Posterior vena cava (tissue), 2 donors: ENCODE data around the gene NKD1. TPM values are rescaled to one million over a fixed set of nuclear protein-coding genes. Genes with fewer than 3 reads are reported as not detected.

Source experiments
- DNase-seq: peaks from one replicate; pipeline ENCODE4 v3.0.0-alpha.2; 2020; ENCODE audit warnings: low spot score
- intact Hi-C, 2 donors: fragments of 100-400 bp; cut with DNase I; formaldehyde crosslinking; loops; one replicate each; pipeline versions ENCODE4 v1.14.1 to v1.14.2; 2022 to 2023
- total RNA-seq, 2 donors: library from RNA; stranded (reverse); fragmentation: NEBNext Ultra II Directional; extraction: Animal tissue kit (Norgen Biotek cat#: 25700); gene quantifications; one replicate each; pipeline ENCODE4 v1.2.1, GENCODE V29; 2021
- donor health status: DM: yes; HTN: yes; CAD: no.
- donor health status: DM: yes; HTN: yes; CAD: no.

Gene NKD1
- total RNA-seq, 2 donors from 2014 or later, result 25.7 to 67.6 TPM

DNA sequence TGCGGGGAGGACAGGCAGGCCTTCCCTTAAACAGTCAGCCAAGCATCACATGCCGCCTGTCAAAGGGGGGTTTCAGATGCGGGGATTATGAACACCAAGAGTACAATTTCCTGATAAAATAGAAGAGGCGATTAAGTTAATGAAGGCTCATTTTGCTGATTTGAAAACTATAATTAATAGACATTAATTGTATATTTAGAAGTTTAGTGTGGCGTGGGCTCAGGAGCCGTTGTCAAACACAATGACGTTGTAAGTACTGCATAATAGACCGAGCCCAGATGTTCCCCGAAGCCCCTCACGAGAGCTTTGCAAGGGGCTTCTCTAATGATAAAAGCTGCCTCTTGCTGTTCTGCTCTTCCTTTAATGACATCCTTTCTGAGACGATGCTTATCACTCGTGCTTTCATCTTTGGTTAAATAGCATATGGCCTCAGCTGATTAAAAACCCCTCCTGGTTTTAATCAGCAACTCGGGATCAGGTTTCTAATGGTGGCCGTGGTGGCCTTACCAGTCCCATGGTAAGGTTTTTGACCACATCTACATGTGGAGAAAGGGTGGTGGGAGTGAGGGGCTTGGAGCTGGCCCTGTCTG, 104.7 kb downstream of the NKD1 start:
- intact Hi-C loops, result loop anchor here in 1 of 2 donors (10.0 kb wide), 1 partner anchor 628 kb away; the partner anchor contains the start of gene CNEP1R1
- no peak for DNase-seq

DNA sequence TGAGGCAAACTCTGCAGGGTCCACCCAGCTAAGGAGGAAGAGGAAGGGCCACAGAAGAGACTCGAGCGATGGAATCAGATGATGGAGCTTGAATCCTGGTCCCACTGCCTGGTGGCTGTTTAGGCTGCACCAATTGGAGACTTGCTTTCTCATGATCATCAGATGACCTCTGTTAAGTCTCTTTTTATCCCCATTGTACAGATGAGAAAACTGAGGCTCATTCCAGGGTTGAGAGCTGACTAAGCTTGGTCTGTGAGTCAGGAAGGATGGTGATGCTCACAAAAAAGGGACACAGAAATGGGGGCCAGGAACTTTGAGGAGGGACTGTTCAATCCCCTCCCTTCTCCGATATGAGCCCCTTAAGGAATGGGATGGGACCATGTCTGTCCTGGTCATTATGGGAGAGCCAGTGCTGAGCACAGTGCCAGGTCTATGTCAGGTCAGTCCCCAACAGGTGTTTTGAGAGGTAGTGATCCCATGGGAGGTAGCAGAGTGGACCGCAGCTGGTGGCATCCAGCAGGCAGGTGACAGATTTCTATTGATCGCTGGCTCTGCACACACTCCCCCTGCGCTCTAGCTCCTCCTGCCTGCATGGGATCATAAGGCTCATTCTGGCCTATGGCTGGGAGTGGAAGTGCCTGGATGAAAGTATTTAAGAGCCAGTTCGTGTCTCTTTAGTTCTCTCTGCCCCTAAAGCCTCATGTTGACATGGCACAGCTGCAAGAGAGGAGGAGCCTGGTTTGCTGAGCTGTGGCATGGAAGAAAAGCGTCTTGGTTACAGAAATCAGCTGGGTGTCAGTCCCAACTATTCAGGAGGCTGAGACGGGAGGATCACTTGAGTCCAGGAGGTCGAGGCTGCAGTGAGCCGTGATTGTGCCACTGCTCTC, 105.7 kb downstream of the NKD1 start:
- intact Hi-C loops, result loop anchor here in 1 of 2 donors (10.0 kb wide), 1 partner anchor 629 kb away; the partner anchor contains the start of gene CNEP1R1
- DNase-seq, result no peak

DNA sequence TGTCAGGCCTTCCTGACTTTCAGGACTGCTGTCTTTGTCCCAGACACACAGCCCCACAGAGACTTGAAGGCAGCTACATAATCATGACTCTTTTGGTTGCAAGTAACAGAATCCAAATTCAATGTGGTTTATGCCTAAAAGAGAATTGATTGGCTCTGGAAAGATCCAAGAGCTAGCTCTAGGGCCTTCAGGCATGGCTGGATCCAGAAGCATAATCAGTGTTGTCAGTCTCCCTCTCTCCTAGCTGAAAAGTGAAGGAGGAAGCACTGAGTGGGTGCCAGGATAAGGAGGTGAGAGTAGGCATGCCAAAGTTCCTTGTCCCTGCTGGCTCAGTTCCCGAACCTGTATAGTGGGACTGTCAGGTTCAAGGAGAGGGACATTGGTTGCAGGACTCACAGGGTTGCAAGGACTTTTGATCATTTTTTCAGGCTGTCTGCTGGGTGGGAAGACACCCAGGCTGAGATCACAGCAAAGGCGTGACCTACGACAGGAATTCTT, 107.4 kb downstream of the NKD1 start:
- DNase-seq, result no peak
- intact Hi-C loops, result loop anchor here in 1 of 2 donors (10.0 kb wide), 1 partner anchor 631 kb away; the partner anchor contains the start of gene CNEP1R1

DNA sequence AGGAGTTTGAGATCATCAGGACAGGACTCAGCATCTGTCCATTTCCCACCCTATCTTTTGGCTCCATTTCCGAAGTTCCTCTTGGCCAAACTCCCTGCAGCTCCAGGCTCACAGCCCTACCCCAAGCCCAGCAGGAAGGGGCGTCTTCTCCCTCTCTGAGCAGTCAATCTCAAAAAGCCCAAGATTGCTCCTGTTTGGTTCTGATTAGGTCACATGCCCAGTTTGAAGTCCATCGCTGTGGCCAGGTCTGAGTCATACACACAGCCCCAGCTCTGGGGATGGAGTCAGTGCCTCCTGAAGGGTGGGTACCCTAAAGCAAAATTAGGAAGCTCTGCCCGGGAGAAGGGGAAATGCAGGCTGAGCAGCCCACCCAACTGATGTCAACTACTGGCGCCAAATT, 109.0 kb downstream of the NKD1 start:
- intact Hi-C loops, result loop anchor here in 1 of 2 donors (10.0 kb wide), 1 partner anchor 632 kb away; the partner anchor contains the start of gene CNEP1R1
- DNase-seq, result no peak

- DNase-seq, result no peak
- intact Hi-C loops, result loop anchor here (5.0 to 10.0 kb wide), 2 partner anchors 68 to 635 kb away; partner anchors contain the start of gene CNEP1R1 (in 1 of the 2)
Measured at GRCh38 chr16:50659806-50660205, 111.6 kb downstream of the NKD1 start.

- intact Hi-C loops, result loop anchor here in 1 of 2 donors (5.0 kb wide), 1 partner anchor 70 kb away; no protein-coding TSS in a partner anchor
Measured at GRCh38 chr16:50662306-50662940, 114.2 kb downstream of the NKD1 start.

DNA sequence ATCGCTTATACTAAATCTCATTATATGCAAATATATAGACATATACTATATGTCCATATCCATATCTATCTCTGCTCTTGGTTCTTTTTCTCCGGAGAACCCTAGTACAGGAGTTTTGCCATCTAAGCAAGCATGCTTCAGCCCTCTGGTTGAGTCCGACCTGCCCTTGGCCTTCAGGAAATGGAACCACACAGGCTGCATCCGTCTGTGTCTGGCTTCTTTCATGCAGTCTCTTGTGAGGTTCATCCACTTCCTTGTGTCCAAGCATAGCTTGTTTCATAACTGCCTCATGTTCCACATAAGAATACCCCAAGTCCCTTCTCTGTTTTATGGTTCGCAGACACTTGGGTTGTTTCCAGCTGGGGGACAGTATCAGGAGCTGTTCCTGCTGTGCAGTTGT, 116.1 kb downstream of the NKD1 start:
- intact Hi-C loops, result loop anchor here in 1 of 2 donors (5.0 kb wide), 1 partner anchor 72 kb away; no protein-coding TSS in a partner anchor

More at GRCh38 chr16:50662306-50662940, 114.2 kb downstream of the NKD1 start:
- no peak for DNase-seq

GRCh38 chr16:50665128-50665878, 117.1 kb downstream of the NKD1 start:
- intact Hi-C loops, result loop anchor here (5.0 kb wide), 2 partner anchors 142 to 293 kb away; no protein-coding TSS in a partner anchor
- DNase-seq, result peak; percentile 93

More for the DNA sequence above, 116.1 kb downstream of the NKD1 start:
- no peak for DNase-seq

GRCh38 chr16:50666658-50667496, 118.7 kb downstream of the NKD1 start:
- no peak for DNase-seq
- intact Hi-C loops, result loop anchor here (5.0 kb wide), 2 partner anchors 140 to 295 kb away; no protein-coding TSS in a partner anchor

- intact Hi-C loops, result loop anchor here (5.0 kb wide), 2 partner anchors 140 to 295 kb away; no protein-coding TSS in a partner anchor
- no peak for DNase-seq
Measured at GRCh38 chr16:50667497-50668367, 119.5 kb downstream of the NKD1 start.

DNA sequence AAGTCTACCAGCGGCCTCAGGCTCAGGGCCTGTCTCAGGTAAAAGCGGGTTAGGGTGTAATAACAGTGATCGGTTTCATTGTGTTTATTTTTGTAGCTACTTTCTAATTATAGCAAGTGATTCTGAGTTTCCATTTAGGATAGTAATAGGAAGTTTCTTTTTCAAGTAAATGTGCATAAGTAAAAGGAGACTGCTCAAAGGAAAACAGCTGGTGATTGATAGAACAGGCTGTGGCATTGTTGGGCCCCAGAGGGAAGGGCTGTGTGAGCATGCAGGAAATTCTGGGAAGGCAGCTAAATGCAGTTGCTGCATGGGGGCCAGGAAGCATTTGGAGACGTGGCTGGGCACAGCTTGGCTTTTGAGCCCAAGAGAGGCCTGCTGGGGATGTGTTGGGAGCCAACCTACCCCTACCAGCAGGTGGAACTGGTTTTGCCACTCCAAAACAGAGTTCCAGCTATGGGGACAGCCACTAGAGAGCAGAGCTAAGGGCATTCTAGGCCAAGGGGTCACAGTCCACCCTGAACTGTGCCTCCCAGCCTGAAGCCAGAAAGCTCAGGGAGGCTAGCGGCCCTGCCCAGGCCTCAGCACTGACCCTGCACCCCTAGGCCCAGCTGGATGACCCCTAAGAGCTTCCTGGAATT, 120.3 kb downstream of the NKD1 start:
- no peak for DNase-seq
- intact Hi-C loops, result loop anchor here (5.0 kb wide), 2 partner anchors 139 to 296 kb away; no protein-coding TSS in a partner anchor

- DNase-seq, result no peak
- intact Hi-C loops, result loop anchor here (5.0 kb wide), 2 partner anchors 138 to 297 kb away; no protein-coding TSS in a partner anchor
Measured at GRCh38 chr16:50669741-50670140, 121.5 kb downstream of the NKD1 start.

GRCh38 chr16:50670476-50670875, 122.3 kb downstream of the NKD1 start:
- no peak for DNase-seq
- intact Hi-C loops, result no loop called here

- intact Hi-C loops, result no loop called here
- DNase-seq, result peak; percentile 3
Measured at GRCh38 chr16:50671644-50672260, 123.6 kb downstream of the NKD1 start.

- intact Hi-C loops, result no loop called here
- DNase-seq, result peak; percentile 68
Measured at GRCh38 chr16:50673496-50674275, 125.5 kb downstream of the NKD1 start.
